HUDEP-2 (cell line): Measurements from ENCODE around the gene RNF25.

Experiments
- DNase-seq, 76 experiments: peaks; one replicate each; lab custom pipeline; 2025; ENCODE audit not compliant: unreplicated experiment in 76 of 76; lab: John Stamatoyannopoulos, UW

RNF25 gene

GRCh38 chr2:218680061-218680460 is 8.3 kb upstream of the RNF25 start:
- DNase-seq, result no peak

DNA sequence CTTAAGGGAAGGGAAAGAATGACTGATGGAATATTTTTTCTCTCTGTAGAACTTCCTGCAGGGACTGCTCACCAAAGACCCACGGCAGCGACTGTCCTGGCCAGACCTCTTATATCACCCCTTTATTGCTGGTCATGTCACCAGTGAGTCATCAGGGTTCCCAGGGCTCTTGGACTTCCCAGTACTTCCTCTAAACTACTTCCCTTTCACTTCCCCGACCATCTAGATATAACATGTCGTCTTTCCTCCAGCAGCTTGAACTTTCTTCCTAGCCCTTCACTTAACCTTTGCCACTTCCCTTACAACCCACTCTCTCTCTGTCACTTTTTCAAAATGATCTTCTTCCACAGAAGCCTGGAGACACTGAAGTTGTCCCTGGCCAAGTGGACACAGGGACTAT is 7.3 kb upstream of the RNF25 start:
- DNase-seq, result no peak

- DNase-seq, result no peak
Measured at GRCh38 chr2:218671097-218671653, 627 bp downstream of the RNF25 start.

GRCh38 chr2:218664653-218665052 is 7.1 kb downstream of the RNF25 start:
- DNase-seq, result no peak

DNA sequence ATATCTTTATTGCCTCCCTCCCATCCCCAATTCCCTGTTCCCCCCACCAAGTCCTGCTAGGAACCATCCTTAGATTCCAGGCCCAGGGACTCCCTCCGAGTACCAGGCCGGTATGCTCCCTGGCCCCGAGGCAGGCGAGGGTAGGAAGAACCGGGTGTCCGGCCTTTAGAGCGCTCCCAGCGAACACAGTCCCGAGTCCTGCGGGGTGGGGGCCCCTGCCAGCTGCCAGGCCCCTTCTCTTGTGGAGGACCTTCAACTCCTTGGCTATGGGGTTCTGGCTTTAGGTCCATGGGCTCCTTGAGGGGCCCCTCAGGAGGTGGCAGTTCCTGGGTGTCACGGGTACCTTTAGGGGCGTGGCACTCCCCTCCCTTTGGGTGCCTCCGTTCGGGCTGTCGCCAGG is 7.9 kb downstream of the RNF25 start:
- no peak for DNase-seq

DNA sequence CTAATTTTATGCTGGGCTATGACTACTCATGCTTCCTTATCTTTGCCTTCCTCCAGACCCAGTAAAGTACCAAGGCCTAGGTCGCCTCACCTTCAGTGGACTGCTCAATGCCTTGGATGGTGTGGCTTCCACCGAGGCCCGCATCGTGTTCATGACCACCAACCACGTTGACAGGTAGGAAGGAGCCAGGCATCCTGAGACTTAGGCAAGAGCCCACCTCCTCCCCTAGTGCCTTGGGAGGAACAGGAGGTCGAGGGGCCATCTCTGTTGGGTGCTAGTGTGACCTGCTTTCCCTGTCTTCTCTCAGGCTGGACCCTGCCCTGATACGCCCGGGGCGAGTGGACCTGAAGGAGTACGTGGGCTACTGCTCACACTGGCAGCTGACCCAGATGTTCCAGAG is 9.0 kb downstream of the RNF25 start:
- no peak for DNase-seq

- no peak for DNase-seq
Measured at GRCh38 chr2:218662377-218662776, 9.4 kb downstream of the RNF25 start.

DNA sequence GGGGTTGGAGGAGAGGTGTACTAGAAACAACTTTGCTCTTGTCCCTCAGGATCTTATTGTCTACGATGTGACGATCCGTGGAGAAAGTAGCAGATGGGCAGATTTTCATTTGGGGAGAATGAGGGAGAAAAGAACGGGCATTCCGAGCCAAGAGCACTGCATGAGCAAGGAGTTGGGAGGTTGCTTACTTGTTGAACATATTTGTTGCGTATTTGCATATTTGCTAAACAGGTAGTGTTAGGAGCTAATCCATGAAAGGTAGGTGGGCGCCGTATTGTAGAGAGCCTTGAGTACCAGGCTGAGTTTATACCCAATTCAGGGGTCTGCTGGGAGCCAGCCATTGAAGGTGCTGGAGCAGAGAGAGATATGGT is 11.8 kb downstream of the RNF25 start:
- peak in 1 of 76 experiments; percentile 2 for DNase-seq

DNA sequence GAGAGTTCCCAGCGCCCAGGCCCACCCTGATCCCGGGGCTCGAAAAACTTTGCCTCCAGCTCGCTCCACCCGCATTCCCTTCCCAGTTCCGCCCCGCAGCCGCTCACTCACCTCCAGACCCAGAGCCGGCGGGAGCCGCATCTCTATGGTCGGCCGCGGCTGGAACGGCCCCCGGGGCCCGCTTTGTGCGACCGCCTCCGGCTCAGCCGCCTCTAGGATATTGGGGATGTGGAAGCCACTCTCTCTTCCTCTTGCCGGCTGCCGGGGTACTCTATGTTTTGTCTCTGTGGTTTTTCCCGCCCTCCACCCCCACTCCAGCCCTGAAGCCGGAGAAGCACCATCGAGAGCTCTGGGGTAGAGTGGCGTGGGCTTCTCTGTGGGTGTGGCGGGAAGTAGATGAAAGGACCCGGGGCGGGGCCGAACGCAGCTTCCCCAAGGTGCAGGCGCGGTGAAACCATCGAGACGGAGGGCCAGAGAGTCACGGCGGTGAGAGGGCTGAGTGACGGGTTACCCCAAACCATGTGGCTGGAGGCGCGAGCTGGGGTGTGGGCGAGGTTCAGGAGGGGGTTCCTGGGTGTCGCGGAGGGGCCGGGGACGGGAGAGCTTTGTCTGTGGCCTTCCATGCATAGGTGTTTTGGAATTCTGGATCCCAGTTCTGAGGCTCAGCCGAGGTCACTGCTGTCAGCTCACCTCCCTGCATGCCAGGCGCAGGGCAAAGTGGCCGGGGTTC is 12.4 kb downstream of the RNF25 start, which contains the start of the genes BCS1L and ZNF142:
Gene BCS1L (plus strand): TSS at position 426 of the 730 bp plus-strand sequence. CDS start 1,305 bp downstream, outside the sequence.
Gene ZNF142 (minus strand): TSS at position 366 of the 730 bp plus-strand sequence. CDS start 3,194 bp downstream, outside the sequence.
- peak in 75 of 76 experiments; percentile 58 to 96 (median 89) for DNase-seq

DNA sequence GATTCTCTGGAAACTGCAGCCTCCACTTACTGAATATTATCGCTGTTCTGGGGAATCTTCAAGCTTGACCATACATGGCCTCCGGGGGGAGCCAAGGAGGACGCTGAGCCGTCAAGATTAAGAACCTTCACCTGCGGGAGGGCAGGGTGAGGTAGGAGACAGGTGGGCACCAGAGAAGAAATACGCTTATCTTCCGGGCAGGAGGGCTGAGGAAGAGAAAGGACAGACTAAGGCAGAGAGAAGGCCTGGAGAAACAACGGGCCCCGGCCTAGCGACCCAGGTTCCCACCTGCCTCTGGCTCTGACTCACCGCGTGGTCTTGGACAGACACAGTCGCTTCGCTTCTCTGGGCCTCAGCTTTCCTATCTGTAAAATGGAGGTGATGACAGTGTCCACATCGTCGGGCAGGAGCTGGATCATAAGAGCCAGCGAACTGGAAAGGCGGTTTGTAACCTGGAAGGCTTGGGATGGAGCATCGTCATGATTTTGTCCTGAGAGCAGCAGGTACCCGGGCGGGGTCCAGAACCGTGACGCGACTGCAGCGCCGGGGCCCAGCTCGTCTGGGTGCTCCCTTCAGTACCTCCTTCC is 13.0 kb downstream of the RNF25 start:
- DNase-seq, result peak in 54 of 76 experiments; percentile 2 to 73 (median 28)

GRCh38 chr2:218655751-218656150 is 16.1 kb downstream of the RNF25 start:
- DNase-seq, result no peak

GRCh38 chr2:218648787-218649100 is 23.1 kb downstream of the RNF25 start:
- no peak for DNase-seq

DNA sequence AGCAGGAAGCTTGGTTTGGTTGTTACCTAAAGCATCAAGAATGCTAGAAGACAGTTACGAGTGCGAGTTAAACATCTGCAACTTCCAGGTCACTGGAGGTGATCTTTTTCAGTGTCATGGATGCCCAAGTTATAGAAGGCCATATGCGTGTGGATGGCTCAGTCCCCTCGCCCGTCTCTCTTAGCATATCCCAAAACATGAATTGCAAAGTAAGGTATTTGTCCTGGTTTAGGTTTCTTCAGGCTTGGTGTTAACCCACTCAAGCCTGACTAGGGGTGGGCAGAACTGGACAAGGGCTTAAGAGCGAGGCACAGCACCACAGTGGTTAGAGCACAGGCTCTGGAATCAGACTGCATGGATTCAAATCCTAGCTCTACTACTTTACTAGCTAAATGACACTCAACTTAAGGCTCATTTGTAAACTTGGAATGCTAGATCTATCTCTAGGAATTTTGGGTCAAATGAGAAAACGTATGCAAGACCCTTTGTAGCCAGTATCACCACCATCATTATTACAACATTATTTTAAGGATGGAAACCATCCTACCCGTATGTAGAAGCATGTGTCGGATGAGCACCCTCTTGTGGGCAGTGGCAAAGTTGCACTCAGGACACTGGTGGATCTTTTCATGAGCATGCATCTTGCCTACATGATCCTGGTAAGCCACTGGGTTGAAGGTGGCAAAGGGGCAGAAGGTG is 23.6 kb downstream of the RNF25 start:
- DNase-seq, result peak in 55 of 76 experiments; percentile 2 to 65 (median 28)

DNA sequence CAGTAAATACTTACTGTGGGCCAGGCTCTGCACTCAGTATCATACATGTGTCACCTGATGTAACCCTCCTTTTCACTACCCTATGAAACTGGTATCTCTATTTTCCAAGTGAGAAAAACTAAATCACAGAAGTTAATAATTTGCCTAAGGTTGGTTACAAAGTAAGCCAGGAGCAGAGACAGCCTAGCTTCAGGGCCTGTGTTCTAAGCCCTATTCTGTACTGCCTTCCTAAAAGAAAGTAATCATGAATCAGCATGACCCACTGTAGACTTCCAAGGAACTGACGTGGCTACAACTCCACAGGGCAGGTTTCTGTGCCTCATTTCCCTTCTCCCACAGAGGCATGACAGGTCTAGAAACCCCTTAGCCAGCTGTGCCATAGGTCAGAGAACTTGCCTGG is 26.7 kb downstream of the RNF25 start:
- no peak for DNase-seq

DNA sequence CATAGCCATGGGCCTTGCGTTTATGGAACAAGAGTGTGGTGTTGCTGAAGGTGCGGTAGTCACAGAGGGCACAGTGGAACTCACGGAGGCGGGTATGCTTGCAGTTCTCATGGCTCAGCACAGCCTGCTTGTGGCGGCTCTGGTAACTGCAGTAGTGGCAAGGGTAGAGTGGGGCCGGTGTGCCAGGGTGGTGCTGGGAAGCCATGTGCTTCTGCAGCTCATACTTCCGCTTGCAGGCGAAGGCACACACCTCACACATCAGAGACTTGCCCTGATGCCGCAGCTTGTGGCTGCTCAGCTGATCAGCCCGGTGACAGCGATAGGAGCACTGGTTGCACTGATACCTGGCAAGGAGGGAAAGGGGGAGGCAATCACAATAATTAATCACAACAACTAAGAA is 27.1 kb downstream of the RNF25 start:
- no peak for DNase-seq

DNA sequence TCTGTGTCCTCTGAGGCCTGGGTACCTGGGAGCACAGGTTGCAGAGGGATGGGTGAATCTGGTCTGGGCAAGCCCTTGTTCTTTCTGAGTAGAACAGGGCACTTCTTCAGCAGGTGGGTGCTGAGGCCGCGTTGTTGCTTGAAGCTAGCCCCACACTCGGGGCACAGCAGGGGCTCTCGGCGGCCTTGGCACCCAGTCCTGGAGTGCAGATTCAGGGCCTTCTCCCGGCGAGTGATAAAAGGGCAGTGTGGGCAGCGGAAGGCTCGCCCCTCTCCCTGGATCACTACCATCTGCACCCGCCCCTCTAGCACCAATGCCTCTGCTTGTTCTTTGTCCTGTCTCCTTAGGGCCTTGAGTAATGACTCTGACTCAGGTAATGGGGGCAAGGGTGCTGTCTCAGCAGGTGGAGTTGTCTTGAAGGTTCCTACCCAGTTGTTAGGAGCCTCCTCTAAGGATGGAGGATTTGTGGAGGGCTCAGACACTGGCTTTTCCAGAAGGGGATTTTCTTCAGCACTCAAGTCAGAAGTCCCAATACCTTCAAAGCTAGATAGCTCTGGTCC is 28.0 kb downstream of the RNF25 start:
- no peak for DNase-seq

DNA sequence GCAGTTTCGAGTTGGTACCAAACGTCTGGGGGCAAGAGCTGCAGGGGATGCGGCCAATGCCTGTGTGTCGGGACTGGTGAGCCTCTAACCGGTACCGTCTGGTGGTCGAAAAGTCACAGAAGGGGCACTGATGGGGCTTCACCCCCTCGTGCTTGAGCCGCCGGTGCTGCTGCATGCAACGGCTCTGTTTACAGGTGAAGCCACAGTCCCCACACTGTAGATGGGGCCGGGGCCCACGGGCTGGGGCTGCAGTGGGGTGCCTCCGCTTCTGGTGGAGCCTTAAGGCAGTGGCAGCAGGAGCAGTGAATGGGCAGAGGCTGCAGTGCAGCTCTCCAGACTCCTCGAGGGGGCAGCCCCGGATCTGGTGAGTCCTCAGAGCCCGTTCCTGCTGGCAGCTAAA is 29.0 kb downstream of the RNF25 start:
- no peak for DNase-seq

- no peak for DNase-seq
Measured at GRCh38 chr2:218642121-218642656, 29.6 kb downstream of the RNF25 start.

DNA sequence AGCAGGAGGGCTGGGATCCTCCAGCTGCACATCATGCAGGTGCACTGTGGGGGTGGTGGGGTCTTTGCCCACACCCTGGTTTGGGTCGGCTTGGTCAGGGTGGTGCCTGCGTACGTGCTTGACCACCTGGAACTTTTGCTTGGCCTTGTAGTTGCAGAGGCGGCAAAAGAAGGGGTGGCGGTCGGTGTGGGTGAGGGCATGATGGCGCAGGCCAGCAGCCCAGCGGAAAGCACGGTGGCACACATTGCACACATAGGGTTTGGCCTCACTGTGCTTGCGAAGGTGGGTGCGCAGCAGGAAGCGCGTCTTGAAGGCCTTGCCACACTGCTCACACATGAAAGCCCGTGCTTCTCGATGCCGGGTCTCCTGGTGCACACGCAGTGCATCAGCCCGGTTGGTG is 33.4 kb downstream of the RNF25 start:
- DNase-seq, result no peak

DNA sequence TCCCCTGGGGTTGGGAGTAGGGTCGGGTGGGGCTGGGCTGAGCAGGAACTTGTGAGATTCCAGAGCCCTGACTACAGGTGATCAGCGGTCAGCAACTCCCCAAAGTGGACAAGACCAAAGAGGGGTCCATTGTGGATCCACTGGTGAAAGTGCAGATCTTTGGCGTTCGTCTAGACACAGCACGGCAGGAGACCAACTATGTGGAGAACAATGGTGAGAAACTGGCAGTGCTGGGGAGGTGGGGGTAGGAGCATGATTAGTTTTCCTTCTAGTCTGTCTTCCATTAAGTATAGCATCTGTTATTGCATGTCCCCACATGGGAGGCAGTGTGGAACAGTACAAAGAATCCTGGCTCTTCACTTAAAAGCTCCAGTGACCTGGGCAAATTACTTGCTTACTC is 36.1 kb downstream of the RNF25 start:
- no peak for DNase-seq

DNA sequence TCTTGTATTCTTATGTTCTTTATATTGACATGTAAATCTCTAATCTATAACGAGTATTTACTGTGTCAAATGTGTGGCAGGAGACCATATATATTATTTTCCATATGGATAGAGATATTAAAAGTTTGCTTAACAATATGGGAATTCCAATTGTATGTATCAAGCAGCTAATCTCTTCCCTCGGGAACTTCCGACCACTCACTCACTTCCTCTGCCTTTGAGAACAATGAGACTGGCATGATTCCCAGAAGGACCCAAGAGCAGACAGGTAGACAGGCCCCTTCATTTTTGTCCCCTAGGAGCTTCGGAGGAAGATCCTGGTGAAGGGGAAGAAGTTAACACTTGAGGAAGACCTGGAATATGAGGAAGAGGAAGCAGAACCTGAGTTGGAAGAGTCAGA is 40.0 kb downstream of the RNF25 start:
- no peak for DNase-seq
